ENCODE results near the gene PIK3C2B. TPM values are rescaled to one million over a fixed set of nuclear protein-coding genes. Genes with fewer than 3 reads are reported as not detected.

Gene PIK3C2B
- total and polyA plus RNA-seq, 2 of the 8 experiments (the other 6 are each of a cell fraction or from before 2014, with no cell fraction given) = 20.4 to 36.7 TPM

DNA sequence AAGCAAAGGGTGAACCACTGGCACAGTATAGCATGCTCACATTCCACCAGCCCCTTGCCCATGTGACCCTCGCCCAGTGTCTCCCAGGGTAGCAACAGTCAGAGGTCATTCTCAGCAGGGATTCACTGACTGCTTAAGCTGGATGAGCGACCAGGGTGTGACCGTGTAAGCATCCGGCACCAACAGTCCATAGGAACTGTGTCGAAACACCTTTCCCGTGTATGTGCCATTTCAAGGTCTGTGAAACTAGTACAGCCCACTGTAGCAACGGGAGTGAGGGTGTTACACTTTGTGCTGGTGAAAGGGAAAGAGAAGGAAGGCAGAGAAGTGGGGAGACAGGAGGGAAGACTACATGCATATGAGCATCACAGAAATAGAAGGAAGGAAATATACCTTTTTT, 10.8 kb downstream of the PIK3C2B start:
- Histone ChIP-seq H4K20me1 (replicated peaks in 1 of 2; ENCODE audit: control insufficient read depth in 1 of 2, insufficient read depth in 2 of 2, low read length in 2 of 2) (peaks cover 2 to 7% of the 10 kb centered on the region in 2 experiments), H2BK12ac (ENCODE audit: low read depth, low read length) (no peak overlapping the region), H3K18ac (ENCODE audit: extremely low read depth, low read length) (no peak overlapping the region), H2BK15ac (ENCODE audit: low read length) (no peak overlapping the region), H3K79me2 (ENCODE audit: control insufficient read depth in 1 of 2, insufficient read depth in 2 of 2, low read length in 2 of 2) (peaks cover 0 to 17% of the 10 kb centered on the region in 2 experiments; a peak in 2 of 4 replicates), H3K56ac (replicated peaks; ENCODE audit: insufficient read length, low read depth, low read length) (no peak overlapping the region), H3K9me3 (ENCODE audit: insufficient read depth in 2 of 2, low read depth in 1 of 2, low read length in 1 of 2) (no peaks in the 10 kb centered on the region), H2BK20ac (ENCODE audit: low read length) (no peak overlapping the region), H3K4me3 (ENCODE audit: extremely low read depth in 1 of 4, insufficient read depth in 2 of 4, low read depth in 3 of 4, low read length in 4 of 4) (no peak overlapping the region), H3K4ac (replicated peaks; ENCODE audit: insufficient read length, low read depth, low read length) (no peak overlapping the region), H2BK120ac (replicated peaks; ENCODE audit: low read depth, low read length) (no peak overlapping the region), H3K23me2 (ENCODE audit: low read depth, low read length) (no peaks in the 10 kb centered on the region), H3K23ac (ENCODE audit: insufficient read length) (no peak overlapping the region), H2AK5ac (ENCODE audit: low read depth, low read length) (no peak overlapping the region), H3K4me2 (ENCODE audit: insufficient read depth in 1 of 2, low read depth in 2 of 2, low read length in 2 of 2) (no peak overlapping the region), H4K91ac (replicated peaks; ENCODE audit: insufficient read length, low read length) (no peak overlapping the region), H3K27me3 (replicated peaks in 1 of 4; ENCODE audit: control insufficient read depth in 3 of 4, extremely low read depth in 1 of 4, insufficient read depth in 3 of 4, low read length in 3 of 4) (no peaks in the 10 kb centered on the region; a peak in 1 of 7 replicates), H3K79me1 (ENCODE audit: low read depth, low read length) (peaks cover 3% of the 10 kb centered on the region; the same call in 1 of the 2 replicates), H3K27ac (ENCODE audit: low read depth, low read length) (no peak overlapping the region), H3K14ac (ENCODE audit: insufficient read length) (no peak overlapping the region), H2AFZ (ENCODE audit: low read length) (no peak overlapping the region), H3K4me1 (replicated peaks in 1 of 4; ENCODE audit: control insufficient read depth in 3 of 4, insufficient read depth in 4 of 4, low read length in 3 of 4) (peaks cover 3 to 9% (median 8%) of the 10 kb centered on the region in 4 experiments), H4K5ac (ENCODE audit: insufficient read length, low read depth, low read length) (no peak overlapping the region), H2BK5ac (ENCODE audit: low read depth, low read length) (no peak overlapping the region), H3K9ac (replicated peaks in 1 of 4; ENCODE audit: extremely low read depth in 1 of 4, low read depth in 3 of 4, low read length in 3 of 4) (no peak overlapping the region), H3K36me3 (ENCODE audit: control insufficient read depth in 2 of 4, insufficient read depth in 4 of 4, low read length in 3 of 4) (no peaks in the 10 kb centered on the region), H4K8ac (ENCODE audit: extremely low read depth, insufficient read depth, low read length) (no peak overlapping the region)
- FAIRE-seq (no peak), DNase-seq (ENCODE audit: low read depth in 1 of 2, low spot score in 2 of 2) (no peak)
- ChIA-PET POLR2A (ENCODE audit: partially characterized antibody) (interaction anchor here (1.2 kb wide), 1 partner anchor 11 kb away, joined by 7 read pairs; the partner anchor contains the start of gene PIK3C2B), CTCF (ENCODE audit: partially characterized antibody) (interaction anchor here (18.7 to 49.0 kb wide), 2 partner anchors 16 to 39 kb away, joined by 359 to 2124 read pairs; partner anchors contain the start of gene PIK3C2B)
- no peak for TF ChIP-seq ASH2L (IDR thresholded peaks at IDR 0.05; ENCODE audit: low read length)
- TF ChIP-seq, protein P1, sequence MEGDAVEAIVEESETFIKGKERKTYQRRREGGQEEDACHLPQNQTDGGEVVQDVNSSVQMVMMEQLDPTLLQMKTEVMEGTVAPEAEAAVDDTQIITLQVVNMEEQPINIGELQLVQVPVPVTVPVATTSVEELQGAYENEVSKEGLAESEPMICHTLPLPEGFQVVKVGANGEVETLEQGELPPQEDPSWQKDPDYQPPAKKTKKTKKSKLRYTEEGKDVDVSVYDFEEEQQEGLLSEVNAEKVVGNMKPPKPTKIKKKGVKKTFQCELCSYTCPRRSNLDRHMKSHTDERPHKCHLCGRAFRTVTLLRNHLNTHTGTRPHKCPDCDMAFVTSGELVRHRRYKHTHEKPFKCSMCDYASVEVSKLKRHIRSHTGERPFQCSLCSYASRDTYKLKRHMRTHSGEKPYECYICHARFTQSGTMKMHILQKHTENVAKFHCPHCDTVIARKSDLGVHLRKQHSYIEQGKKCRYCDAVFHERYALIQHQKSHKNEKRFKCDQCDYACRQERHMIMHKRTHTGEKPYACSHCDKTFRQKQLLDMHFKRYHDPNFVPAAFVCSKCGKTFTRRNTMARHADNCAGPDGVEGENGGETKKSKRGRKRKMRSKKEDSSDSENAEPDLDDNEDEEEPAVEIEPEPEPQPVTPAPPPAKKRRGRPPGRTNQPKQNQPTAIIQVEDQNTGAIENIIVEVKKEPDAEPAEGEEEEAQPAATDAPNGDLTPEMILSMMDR (IDR thresholded peaks at IDR 0.05; ENCODE audit: control extremely low read depth in 1 of 3, insufficient read depth in 1 of 3, low read depth in 1 of 3, low read length in 3 of 3) = no peak
- no peak for TF ChIP-seq FOSL1 (IDR thresholded peaks at IDR 0.05; ENCODE audit: insufficient read depth, low read depth, low read length)
- TF ChIP-seq CHD1 (IDR thresholded peaks at IDR 0.05; ENCODE audit: low read depth, low read length) = no peak
- no peak for TF ChIP-seq TAF7 (optimal IDR thresholded peaks at IDR 0.05; ENCODE audit: borderline replicate concordance, low read depth, low read length)
- TF ChIP-seq CEBPB (IDR thresholded peaks at IDR 0.05; ENCODE audit: low read depth, low read length) = no peak
- no peak for TF ChIP-seq TBP (IDR thresholded peaks at IDR 0.05; ENCODE audit: low read depth, low read length)
- TF ChIP-seq TAF1 (IDR thresholded peaks at IDR 0.05; ENCODE audit: low read depth, low read length) = no peak
- TF ChIP-seq RBBP5 (IDR thresholded peaks at IDR 0.05; ENCODE audit: borderline replicate concordance, low read depth, low read length) = no peak
- 90% methylated on average over 7 of the region's 7 CpGs; no CpG with 5 or more reads in 1 of the 2 experiments for WGBS, 2 experiments (ENCODE audit: extremely low coverage in 1 of 2, insufficient coverage in 1 of 2, insufficient read length in 1 of 2, insufficient replicate concordance in 2 of 2, low coverage in 1 of 2, low lambda C conversion rate in 2 of 2, missing lambda C conversion rate in 1 of 2)
